ENCODE data around the gene PLCB1. TPM values are rescaled to one million over a fixed set of nuclear protein-coding genes. Genes with fewer than 3 reads are reported as not detected.

PLCB1 gene
- total RNA-seq, 4 donors from 2014 or later = 7.2 to 28.1 (median 9.6) TPM

- H3K4me1 ChIP-seq = no peaks in the 10 kb centered on the region
- no peak overlapping the region for H3K4me3 ChIP-seq
- no peaks in the 10 kb centered on the region for H3K27me3 ChIP-seq
- no peaks in the 10 kb centered on the region for H3K9me3 ChIP-seq
- no peak for TF ChIP-seq POLR2A (IDR thresholded peaks at IDR 0.05)
- no peak for TF ChIP-seq CTCF (IDR thresholded peaks at IDR 0.05)
- DNase-seq = no peak
- H3K36me3 ChIP-seq = no peaks in the 10 kb centered on the region
- H3K27ac ChIP-seq = no peak overlapping the region
These were observed 174.9 kb downstream of the PLCB1 start for GRCh38 chr20:8306937-8307336.

GRCh38 chr20:8309634-8310033 is 177.6 kb downstream of the PLCB1 start:
- Histone ChIP-seq H3K36me3 (no peaks in the 10 kb centered on the region), H3K27ac (no peak overlapping the region), H3K4me1 (no peaks in the 10 kb centered on the region), H3K27me3 (no peaks in the 10 kb centered on the region), H3K9me3 (no peaks in the 10 kb centered on the region), H3K4me3 (no peak overlapping the region)
- TF ChIP-seq CTCF (IDR thresholded peaks at IDR 0.05) (no peak), POLR2A (IDR thresholded peaks at IDR 0.05) (no peak)
- no peak for DNase-seq

- Histone ChIP-seq H3K27me3 (no peaks in the 10 kb centered on the region), H3K4me1 (no peaks in the 10 kb centered on the region), H3K4me3 (no peak overlapping the region), H3K27ac (no peak overlapping the region), H3K9me3 (no peaks in the 10 kb centered on the region), H3K36me3 (no peaks in the 10 kb centered on the region)
- TF ChIP-seq POLR2A (IDR thresholded peaks at IDR 0.05) = no peak
- no peak for TF ChIP-seq CTCF (IDR thresholded peaks at IDR 0.05)
- DNase-seq = no peak
These were observed 178.6 kb downstream of the PLCB1 start for GRCh38 chr20:8310618-8311017.

GRCh38 chr20:8313073-8313472 is 181.0 kb downstream of the PLCB1 start:
- Histone ChIP-seq H3K27ac (no peak overlapping the region), H3K36me3 (no peaks in the 10 kb centered on the region), H3K4me1 (no peaks in the 10 kb centered on the region), H3K4me3 (no peak overlapping the region), H3K27me3 (no peaks in the 10 kb centered on the region), H3K9me3 (no peaks in the 10 kb centered on the region)
- TF ChIP-seq POLR2A (IDR thresholded peaks at IDR 0.05) = no peak
- no peak for TF ChIP-seq CTCF (IDR thresholded peaks at IDR 0.05)
- no peak for DNase-seq

- no peak for DNase-seq
- TF ChIP-seq POLR2A (IDR thresholded peaks at IDR 0.05) (no peak), CTCF (IDR thresholded peaks at IDR 0.05) (no peak)
- H3K4me3 ChIP-seq = no peak overlapping the region
- H3K4me1 ChIP-seq = no peaks in the 10 kb centered on the region
- no peak overlapping the region for H3K27ac ChIP-seq
- H3K27me3 ChIP-seq = no peaks in the 10 kb centered on the region
- no peaks in the 10 kb centered on the region for H3K9me3 ChIP-seq
- H3K36me3 ChIP-seq = no peaks in the 10 kb centered on the region
These were observed 183.8 kb downstream of the PLCB1 start for GRCh38 chr20:8315639-8316573.

All from Peyer's patch (tissue), 4 donors.